ENCODE results near the gene CD80. TPM values are rescaled to one million over a fixed set of nuclear protein-coding genes. Genes with fewer than 3 reads are reported as not detected.
A peak's percentile ranks its signal among the peaks of the same experiment; 100 is the strongest.
"Not testable (repeated sequence)": the region's sequence is repeated elsewhere in the genome, so short reads cannot be mapped to it uniquely, and the experiment has no call there.

CD80 gene
- total and polyA plus RNA-seq, 4 donors = 0.20 TPM; not detected in 3

DNA sequence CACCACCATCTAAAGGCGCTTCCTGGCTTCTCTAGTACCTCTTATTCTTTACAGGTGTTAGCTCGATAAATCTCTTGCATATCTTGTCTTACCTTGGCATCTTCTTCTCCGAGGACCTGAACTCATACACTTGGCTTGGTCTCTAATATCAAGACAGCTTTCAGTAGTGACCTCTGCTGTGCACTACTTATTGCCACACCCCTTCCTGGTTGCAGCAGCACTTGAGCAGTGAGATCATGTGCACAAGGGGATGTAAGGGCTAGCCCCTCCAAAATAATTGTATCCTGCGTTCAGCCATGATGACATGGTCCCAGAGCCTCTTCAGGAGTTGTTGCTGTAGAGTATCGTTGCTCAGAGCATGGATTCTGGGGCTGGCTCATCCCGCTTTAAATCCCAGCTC is 37.0 kb upstream of the CD80 start:
- Histone ChIP-seq H3K27ac (ENCODE audit: low read depth, low read length) (no peak overlapping the region), H3K4me3 (ENCODE audit: low read depth, low read length) (no peak overlapping the region), H3K4me1 (ENCODE audit: control insufficient read depth, insufficient read depth, low read length) (no peaks in the 10 kb centered on the region), H3K27me3 (ENCODE audit: control insufficient read depth, insufficient read depth, low read length) (no peaks in the 10 kb centered on the region), H3K9me3 (ENCODE audit: control insufficient read depth, insufficient read depth, low read length) (no peaks in the 10 kb centered on the region), H3K36me3 (ENCODE audit: control insufficient read depth, insufficient read depth, low read length) (no peaks in the 10 kb centered on the region)
- DNase-seq (ENCODE audit: low read depth in 4 of 6, low spot score in 6 of 6) = no peak
- WGBS (ENCODE audit: insufficient coverage) = 87% methylated on average over 4 of the region's 6 CpGs

DNA sequence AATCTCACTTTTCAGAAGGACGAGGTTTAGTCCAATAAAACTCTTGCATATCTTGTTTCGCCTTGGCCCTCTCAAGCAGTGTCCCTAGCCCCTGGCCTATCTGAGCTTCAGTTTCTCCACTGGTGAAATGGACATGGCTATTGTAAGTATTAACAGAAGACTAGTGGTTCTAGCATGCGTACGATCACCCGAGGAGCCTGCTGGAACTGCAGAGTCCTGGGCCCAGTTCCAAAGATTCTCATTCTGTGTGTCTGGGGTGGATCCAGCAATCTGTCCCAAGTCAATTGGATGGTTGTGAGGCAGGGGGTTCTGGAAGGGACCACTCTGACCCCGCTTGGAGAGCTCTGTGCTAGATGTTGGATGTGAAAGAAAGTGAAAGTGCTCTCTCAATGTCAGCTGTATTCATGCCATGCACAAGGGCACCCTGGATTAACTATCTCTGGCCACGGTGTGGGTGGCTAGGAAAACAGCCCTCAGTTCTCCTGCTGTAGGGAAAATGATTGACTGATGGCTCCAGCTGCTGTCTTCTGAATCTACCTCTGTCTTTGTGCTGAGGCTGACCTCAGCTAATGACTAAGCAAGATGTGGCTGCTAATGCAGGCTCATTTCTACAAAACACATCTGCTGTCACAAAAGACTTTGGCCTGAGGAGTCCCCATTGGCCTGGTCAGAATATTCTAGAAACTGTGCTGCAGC is 36.4 kb upstream of the CD80 start:
- Histone ChIP-seq H3K9me3 (ENCODE audit: control insufficient read depth, insufficient read depth, low read length) (no peaks in the 10 kb centered on the region), H3K4me1 (ENCODE audit: control insufficient read depth, insufficient read depth, low read length) (no peaks in the 10 kb centered on the region), H3K36me3 (ENCODE audit: control insufficient read depth, insufficient read depth, low read length) (no peaks in the 10 kb centered on the region), H3K27me3 (ENCODE audit: control insufficient read depth, insufficient read depth, low read length) (no peaks in the 10 kb centered on the region), H3K27ac (ENCODE audit: low read depth, low read length) (no peak overlapping the region), H3K4me3 (ENCODE audit: low read depth, low read length) (no peak overlapping the region)
- peak in 1 of 6 donors; percentile 30 for DNase-seq (ENCODE audit: low read depth in 4 of 6, low spot score in 6 of 6)
- WGBS (ENCODE audit: insufficient coverage) = 65% methylated on average over 5 of the region's 7 CpGs

DNA sequence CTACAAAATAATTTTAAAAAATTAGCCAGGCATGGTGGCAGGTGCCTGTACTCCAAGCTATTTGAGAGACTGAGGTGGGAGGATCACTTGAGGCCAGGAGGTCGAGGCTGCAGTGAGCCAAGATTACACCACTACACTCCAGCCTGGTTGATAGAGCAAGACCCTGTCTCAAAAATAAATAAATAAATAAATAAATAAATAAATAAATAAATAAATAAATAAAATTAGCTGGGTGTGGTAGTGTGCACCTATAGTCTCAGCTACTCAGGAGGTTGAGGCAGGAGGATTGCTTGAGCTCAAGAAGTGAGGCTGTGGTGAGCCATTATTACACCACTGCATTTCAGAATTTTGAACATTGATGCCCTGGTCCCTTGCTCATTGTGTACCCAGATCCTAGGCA is 35.5 kb upstream of the CD80 start:
- WGBS (ENCODE audit: insufficient coverage) = no CpG with 5 or more reads among the region's 1 CpG
- not testable (repeated sequence) for H3K27me3 ChIP-seq (ENCODE audit: control insufficient read depth, insufficient read depth, low read length); H3K4me1 ChIP-seq (ENCODE audit: control insufficient read depth, insufficient read depth, low read length); DNase-seq (ENCODE audit: low read depth in 4 of 6, low spot score in 6 of 6); H3K27ac ChIP-seq (ENCODE audit: low read depth, low read length); H3K4me3 ChIP-seq (ENCODE audit: low read depth, low read length); H3K36me3 ChIP-seq (ENCODE audit: control insufficient read depth, insufficient read depth, low read length); H3K9me3 ChIP-seq (ENCODE audit: control insufficient read depth, insufficient read depth, low read length)

DNA sequence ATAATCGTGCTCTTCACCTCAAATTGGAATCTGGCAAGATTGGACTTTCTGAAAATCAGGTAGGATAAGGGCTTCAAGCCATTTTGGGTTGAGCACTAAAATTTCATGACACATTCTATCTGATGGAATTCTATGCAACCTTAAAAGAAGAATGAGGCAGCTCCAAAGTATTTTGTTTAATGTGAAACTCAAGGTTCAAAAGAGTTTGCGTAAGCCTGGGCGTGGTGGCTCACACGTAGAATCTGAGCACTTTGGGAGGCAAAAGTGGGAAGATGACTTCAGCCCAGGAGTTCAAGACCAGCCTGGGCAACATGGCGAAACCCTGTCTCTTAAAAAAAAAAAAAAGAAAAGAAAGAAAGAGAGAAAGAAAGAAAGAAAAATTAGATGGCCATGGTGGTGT is 34.7 kb upstream of the CD80 start:
- Histone ChIP-seq H3K36me3 (ENCODE audit: control insufficient read depth, insufficient read depth, low read length) (no peaks in the 10 kb centered on the region), H3K27ac (ENCODE audit: low read depth, low read length) (no peak overlapping the region), H3K4me1 (ENCODE audit: control insufficient read depth, insufficient read depth, low read length) (no peaks in the 10 kb centered on the region), H3K4me3 (ENCODE audit: low read depth, low read length) (no peak overlapping the region), H3K27me3 (ENCODE audit: control insufficient read depth, insufficient read depth, low read length) (no peaks in the 10 kb centered on the region), H3K9me3 (ENCODE audit: control insufficient read depth, insufficient read depth, low read length) (no peaks in the 10 kb centered on the region)
- WGBS (ENCODE audit: insufficient coverage) = 95% methylated on average over 5 of the region's 5 CpGs
- no peak for DNase-seq (ENCODE audit: low read depth in 4 of 6, low spot score in 6 of 6)

DNA sequence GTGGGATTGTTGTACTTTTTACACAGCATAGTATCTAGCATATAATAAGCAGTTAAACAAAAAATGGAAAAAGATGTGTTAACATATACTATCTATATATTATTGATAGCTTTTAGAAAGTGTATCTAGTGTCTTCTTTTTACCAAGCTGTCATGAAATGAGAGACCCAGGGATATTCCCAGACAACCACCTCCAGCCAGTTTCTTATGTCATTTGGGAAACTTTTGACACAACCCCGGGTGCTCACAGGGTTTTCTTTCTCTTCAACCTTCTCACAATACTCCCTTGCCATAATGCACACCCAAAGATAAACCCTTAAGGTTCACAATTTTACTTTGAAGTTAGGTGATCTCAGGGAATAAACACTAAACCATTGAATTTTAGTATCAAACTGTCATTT is 33.4 kb upstream of the CD80 start:
- no peaks in the 10 kb centered on the region for H3K36me3 ChIP-seq (ENCODE audit: control insufficient read depth, insufficient read depth, low read length)
- H3K9me3 ChIP-seq (ENCODE audit: control insufficient read depth, insufficient read depth, low read length) = no peaks in the 10 kb centered on the region
- no CpG with 5 or more reads among the region's 1 CpG for WGBS (ENCODE audit: insufficient coverage)
- H3K27ac ChIP-seq (ENCODE audit: low read depth, low read length) = no peak overlapping the region
- no peaks in the 10 kb centered on the region for H3K27me3 ChIP-seq (ENCODE audit: control insufficient read depth, insufficient read depth, low read length)
- no peak overlapping the region for H3K4me3 ChIP-seq (ENCODE audit: low read depth, low read length)
- no peak for DNase-seq (ENCODE audit: low read depth in 4 of 6, low spot score in 6 of 6)
- no peaks in the 10 kb centered on the region for H3K4me1 ChIP-seq (ENCODE audit: control insufficient read depth, insufficient read depth, low read length)

DNA sequence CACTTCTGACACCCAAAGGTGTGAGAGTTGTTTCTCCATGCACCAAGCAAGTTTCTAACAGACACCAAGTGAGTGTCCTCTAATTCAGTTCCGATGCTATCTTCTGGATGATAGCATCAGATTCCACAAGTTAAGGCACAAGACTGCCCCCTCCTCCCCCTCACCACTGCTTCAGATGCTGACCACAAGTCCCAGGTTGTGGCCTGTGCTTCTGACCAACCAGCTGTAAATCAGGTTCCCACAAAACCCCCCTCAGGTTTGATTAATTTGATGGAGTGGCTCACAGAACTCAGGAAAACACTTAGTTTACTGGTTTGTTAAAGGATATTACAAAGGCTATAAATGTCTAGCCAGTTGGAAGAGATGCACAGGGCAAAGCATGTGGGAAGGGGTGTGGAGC is 31.3 kb upstream of the CD80 start:
- H3K9me3 ChIP-seq (ENCODE audit: control insufficient read depth, insufficient read depth, low read length) = no peaks in the 10 kb centered on the region
- no peak for DNase-seq (ENCODE audit: low read depth in 4 of 6, low spot score in 6 of 6)
- no peaks in the 10 kb centered on the region for H3K36me3 ChIP-seq (ENCODE audit: control insufficient read depth, insufficient read depth, low read length)
- WGBS (ENCODE audit: insufficient coverage) = 100% methylated on average over 1 of the region's 1 CpG
- no peaks in the 10 kb centered on the region for H3K4me1 ChIP-seq (ENCODE audit: control insufficient read depth, insufficient read depth, low read length)
- no peaks in the 10 kb centered on the region for H3K27me3 ChIP-seq (ENCODE audit: control insufficient read depth, insufficient read depth, low read length)
- no peak overlapping the region for H3K4me3 ChIP-seq (ENCODE audit: low read depth, low read length)
- H3K27ac ChIP-seq (ENCODE audit: low read depth, low read length) = no peak overlapping the region

DNA sequence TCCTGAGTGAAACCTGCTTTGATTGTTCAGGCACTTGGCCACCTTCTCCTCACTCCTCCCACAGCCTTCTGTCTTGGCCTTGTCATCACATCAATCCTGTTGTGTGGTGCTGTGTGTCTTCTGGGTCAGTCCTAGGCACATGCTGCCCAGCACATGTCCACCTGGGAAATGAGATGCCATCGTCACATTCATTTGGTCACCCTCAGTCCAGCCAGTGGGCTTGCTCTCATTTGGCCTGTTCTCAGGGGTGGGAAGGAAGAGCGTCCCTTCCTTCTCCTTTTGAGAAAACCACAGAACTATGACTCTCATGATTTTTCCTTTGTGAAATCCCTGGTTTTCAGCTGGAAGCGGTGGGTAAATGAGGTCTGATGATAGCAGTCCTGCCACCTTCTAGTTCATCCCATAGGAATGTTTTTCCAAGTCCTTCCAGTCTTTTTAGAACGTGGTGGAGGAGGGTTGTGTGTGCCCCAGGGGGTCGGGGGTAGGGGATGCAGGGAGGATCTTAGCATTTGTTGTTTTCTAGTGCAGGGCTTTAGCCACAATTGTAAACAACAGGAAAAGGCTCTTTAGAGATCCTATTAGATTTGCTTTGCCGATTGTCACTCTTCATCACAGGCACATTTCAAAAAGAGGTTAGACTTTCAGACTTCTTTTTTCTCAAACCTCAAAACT is 29.8 kb upstream of the CD80 start:
- Histone ChIP-seq H3K4me1 (ENCODE audit: control insufficient read depth, insufficient read depth, low read length) (no peaks in the 10 kb centered on the region), H3K4me3 (ENCODE audit: low read depth, low read length) (no peak overlapping the region), H3K36me3 (ENCODE audit: control insufficient read depth, insufficient read depth, low read length) (no peaks in the 10 kb centered on the region), H3K9me3 (ENCODE audit: control insufficient read depth, insufficient read depth, low read length) (no peaks in the 10 kb centered on the region), H3K27ac (ENCODE audit: low read depth, low read length) (no peak overlapping the region), H3K27me3 (ENCODE audit: control insufficient read depth, insufficient read depth, low read length) (no peaks in the 10 kb centered on the region)
- 100% methylated on average over 2 of the region's 6 CpGs for WGBS (ENCODE audit: insufficient coverage)
- DNase-seq (ENCODE audit: low read depth in 4 of 6, low spot score in 6 of 6) = no peak

DNA sequence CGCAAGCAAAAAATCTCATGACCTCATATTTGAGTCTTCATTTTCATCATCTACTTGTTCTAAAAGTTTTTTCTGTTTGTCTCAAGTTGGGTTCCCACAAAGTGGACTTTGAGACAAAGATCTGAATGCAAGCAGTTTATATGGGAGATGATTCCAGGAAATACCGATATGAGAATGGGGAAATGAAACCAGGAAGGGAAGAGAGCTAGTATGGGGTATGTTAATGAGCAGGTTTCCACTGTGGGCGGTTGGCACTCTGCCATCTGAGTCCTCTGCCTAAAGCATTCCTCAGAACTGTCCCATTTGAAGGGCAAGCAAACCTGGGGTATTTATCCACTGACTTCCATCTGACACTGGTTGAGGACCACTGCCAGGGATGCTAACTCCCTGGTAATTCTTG is 28.7 kb upstream of the CD80 start:
- no peaks in the 10 kb centered on the region for H3K4me1 ChIP-seq (ENCODE audit: control insufficient read depth, insufficient read depth, low read length)
- peak in 1 of 6 donors; percentile 14 for DNase-seq (ENCODE audit: low read depth in 4 of 6, low spot score in 6 of 6)
- WGBS (ENCODE audit: insufficient coverage) = 58% methylated on average over 2 of the region's 3 CpGs
- H3K36me3 ChIP-seq (ENCODE audit: control insufficient read depth, insufficient read depth, low read length) = no peaks in the 10 kb centered on the region
- H3K9me3 ChIP-seq (ENCODE audit: control insufficient read depth, insufficient read depth, low read length) = no peaks in the 10 kb centered on the region
- no peaks in the 10 kb centered on the region for H3K27me3 ChIP-seq (ENCODE audit: control insufficient read depth, insufficient read depth, low read length)
- H3K4me3 ChIP-seq (ENCODE audit: low read depth, low read length) = no peak overlapping the region
- no peak overlapping the region for H3K27ac ChIP-seq (ENCODE audit: low read depth, low read length)

DNA sequence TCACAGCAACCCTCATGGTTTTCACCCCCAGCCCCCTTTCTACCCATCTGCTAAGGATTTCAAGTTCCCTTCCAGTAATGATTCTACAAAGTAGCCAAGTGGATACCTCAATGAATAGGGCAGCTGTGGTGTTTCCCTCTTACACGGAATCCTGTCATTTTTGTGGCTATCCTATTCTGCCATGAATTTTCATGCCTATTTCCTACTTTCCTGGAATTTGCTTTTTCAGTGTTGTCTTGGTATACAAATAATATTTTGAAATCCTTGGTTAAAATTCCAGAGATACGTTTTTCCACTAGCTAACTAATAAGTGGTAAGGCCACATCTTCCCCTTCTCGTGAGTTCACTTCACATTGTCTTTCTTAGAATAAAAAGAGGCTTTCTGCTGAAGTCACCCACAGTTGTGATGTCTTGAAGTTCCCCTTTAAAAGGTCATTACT is 27.3 kb upstream of the CD80 start:
- no peaks in the 10 kb centered on the region for H3K27me3 ChIP-seq (ENCODE audit: control insufficient read depth, insufficient read depth, low read length)
- H3K36me3 ChIP-seq (ENCODE audit: control insufficient read depth, insufficient read depth, low read length) = no peaks in the 10 kb centered on the region
- DNase-seq (ENCODE audit: low read depth in 4 of 6, low spot score in 6 of 6) = no peak
- no peak overlapping the region for H3K4me3 ChIP-seq (ENCODE audit: low read depth, low read length)
- H3K4me1 ChIP-seq (ENCODE audit: control insufficient read depth, insufficient read depth, low read length) = no peaks in the 10 kb centered on the region
- no peaks in the 10 kb centered on the region for H3K9me3 ChIP-seq (ENCODE audit: control insufficient read depth, insufficient read depth, low read length)
- H3K27ac ChIP-seq (ENCODE audit: low read depth, low read length) = no peak overlapping the region
- no CpG with 5 or more reads among the region's 3 CpGs for WGBS (ENCODE audit: insufficient coverage)

Measured in spinal cord (tissue), 10 donors.